Ishikawa (cell line): Measurements from ENCODE around the gene SLC4A1AP.

ENCODE experiments used
- CEBPB ChIP-seq: IDR thresholded peaks from 2 replicates; pipeline ENCODE4 v1.6.1; 2012
- FOXM1 ChIP-seq: IDR thresholded peaks from 2 replicates; pipeline ENCODE4 v1.6.1; 2012; ENCODE audit warnings: low read depth, borderline replicate concordance
- TCF12 ChIP-seq: IDR thresholded peaks from 2 replicates; pipeline ENCODE4 v1.6.1; 2012; ENCODE audit warnings: low read depth
- TF ChIP-seq, protein P1 (sequence below): IDR thresholded peaks from 2 replicates; pipeline ENCODE4 v1.6.1; 2012
- TF ChIP-seq, protein P2 (sequence below): IDR thresholded peaks from 2 replicates; pipeline ENCODE4 v1.6.1; 2012; ENCODE audit warnings: low read depth, mild to moderate bottlenecking

DNA sequence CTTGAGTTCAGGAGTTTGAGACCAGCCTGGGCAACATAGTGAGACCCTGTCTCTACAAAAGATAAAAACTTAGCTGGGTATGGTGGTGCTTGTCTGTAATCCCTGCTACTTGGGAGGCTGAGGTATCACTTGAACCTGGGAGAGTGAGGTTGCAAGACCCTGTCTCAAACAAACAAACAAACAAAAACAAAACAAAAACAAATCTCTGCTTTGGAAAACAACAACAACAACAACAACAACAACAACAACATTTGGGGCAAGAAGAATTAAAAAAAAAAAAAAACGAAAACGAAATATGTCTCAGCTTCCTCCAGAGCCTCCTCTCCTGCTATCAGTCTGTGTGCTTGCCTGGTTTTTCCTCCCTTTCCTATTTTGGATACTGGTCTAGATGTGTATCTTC is 16.9 kb downstream of the SLC4A1AP start:
- TF ChIP-seq TCF12 (no peak), FOXM1 (no peak), CEBPB (no peak)
- TF ChIP-seq, protein P1, sequence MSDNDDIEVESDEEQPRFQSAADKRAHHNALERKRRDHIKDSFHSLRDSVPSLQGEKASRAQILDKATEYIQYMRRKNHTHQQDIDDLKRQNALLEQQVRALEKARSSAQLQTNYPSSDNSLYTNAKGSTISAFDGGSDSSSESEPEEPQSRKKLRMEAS, result no peak
- TF ChIP-seq, protein P2, sequence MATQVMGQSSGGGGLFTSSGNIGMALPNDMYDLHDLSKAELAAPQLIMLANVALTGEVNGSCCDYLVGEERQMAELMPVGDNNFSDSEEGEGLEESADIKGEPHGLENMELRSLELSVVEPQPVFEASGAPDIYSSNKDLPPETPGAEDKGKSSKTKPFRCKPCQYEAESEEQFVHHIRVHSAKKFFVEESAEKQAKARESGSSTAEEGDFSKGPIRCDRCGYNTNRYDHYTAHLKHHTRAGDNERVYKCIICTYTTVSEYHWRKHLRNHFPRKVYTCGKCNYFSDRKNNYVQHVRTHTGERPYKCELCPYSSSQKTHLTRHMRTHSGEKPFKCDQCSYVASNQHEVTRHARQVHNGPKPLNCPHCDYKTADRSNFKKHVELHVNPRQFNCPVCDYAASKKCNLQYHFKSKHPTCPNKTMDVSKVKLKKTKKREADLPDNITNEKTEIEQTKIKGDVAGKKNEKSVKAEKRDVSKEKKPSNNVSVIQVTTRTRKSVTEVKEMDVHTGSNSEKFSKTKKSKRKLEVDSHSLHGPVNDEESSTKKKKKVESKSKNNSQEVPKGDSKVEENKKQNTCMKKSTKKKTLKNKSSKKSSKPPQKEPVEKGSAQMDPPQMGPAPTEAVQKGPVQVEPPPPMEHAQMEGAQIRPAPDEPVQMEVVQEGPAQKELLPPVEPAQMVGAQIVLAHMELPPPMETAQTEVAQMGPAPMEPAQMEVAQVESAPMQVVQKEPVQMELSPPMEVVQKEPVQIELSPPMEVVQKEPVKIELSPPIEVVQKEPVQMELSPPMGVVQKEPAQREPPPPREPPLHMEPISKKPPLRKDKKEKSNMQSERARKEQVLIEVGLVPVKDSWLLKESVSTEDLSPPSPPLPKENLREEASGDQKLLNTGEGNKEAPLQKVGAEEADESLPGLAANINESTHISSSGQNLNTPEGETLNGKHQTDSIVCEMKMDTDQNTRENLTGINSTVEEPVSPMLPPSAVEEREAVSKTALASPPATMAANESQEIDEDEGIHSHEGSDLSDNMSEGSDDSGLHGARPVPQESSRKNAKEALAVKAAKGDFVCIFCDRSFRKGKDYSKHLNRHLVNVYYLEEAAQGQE, result no peak
